Upper lobe of left lung (tissue), 4 donors: Measurements from ENCODE around the gene MEGF9.

Experiments used
- CTCF ChIP-seq, 6 experiments: fragments of 450-650 bp in 4 of 6; fragments of 200-600 bp in 2 of 6; sonication (generic) in 2 of 6; IDR thresholded peaks; one replicate each; pipeline ENCODE4 v1.5.1; 2016 to 2019; ENCODE audit warnings: antibody characterized with exemption in 6 of 6
- POLR2A ChIP-seq, 4 donors: fragments of 450-650 bp; IDR thresholded peaks; one replicate each; pipeline ENCODE4 v1.5.1; 2016 to 2017; ENCODE audit warnings: antibody characterized with exemption in 4 of 4, mild to moderate bottlenecking in 2 of 4
- POLR2AphosphoS5 ChIP-seq, 2 donors: sonication (generic); formaldehyde crosslinking; IDR thresholded peaks; one replicate each; pipeline ENCODE4 v1.5.1; 2017; ENCODE audit warnings: antibody characterized with exemption in 2 of 2

- TF ChIP-seq CTCF (IDR thresholded peaks at IDR 0.05) (no peak), POLR2A (IDR thresholded peaks at IDR 0.05) (no peak), POLR2AphosphoS5 (IDR thresholded peaks at IDR 0.05) (no peak)
These were observed 33.1 kb downstream of the MEGF9 start for GRCh38 chr9:120681121-120681520.
